Measurements from ENCODE around the gene ANTXR1.

Gene ANTXR1

DNA sequence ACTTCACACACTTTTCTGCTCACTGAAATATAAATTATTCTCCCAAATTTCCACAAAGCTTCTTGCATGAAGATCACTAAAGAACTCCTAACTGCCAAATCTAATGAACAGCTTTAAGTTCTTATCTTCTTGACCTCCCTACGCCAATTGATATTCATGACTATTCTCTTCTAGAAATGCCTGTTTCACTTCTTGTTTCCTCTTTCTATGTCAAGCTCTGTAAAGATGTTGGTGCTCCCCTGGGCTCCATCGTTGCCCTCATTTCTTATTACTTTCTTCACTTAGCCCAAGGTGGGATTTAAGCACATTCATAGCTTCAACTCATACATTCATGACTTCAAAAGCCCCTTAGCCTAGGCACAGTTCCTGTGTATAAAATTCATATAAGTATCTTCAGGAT, 9.2 kb upstream of the ANTXR1 start:
- no peak overlapping the region for H3K4me3 ChIP-seq (ENCODE audit: low read depth in 1 of 2, low read length in 2 of 2)
- H4K20me1 ChIP-seq (ENCODE audit: insufficient read depth, low read length), result no peaks in the 10 kb centered on the region
- no peak overlapping the region for H3K27ac ChIP-seq (ENCODE audit: low read length)
- no peaks in the 10 kb centered on the region for H3K79me2 ChIP-seq (ENCODE audit: insufficient read depth, low read length)
- DNase-seq (no peak), ATAC-seq (ENCODE audit: insufficient read depth, low read depth) (no peak)
- H3K4me1 ChIP-seq (ENCODE audit: insufficient read depth, low read length), result no peaks in the 10 kb centered on the region
- no peaks in the 10 kb centered on the region for H3K36me3 ChIP-seq (ENCODE audit: insufficient read depth, low read length)
- TF ChIP-seq EZH2 (IDR thresholded peaks at IDR 0.05; ENCODE audit: borderline replicate concordance, low read depth, low read length, severe bottlenecking), result no peak
- TF ChIP-seq, protein P1, sequence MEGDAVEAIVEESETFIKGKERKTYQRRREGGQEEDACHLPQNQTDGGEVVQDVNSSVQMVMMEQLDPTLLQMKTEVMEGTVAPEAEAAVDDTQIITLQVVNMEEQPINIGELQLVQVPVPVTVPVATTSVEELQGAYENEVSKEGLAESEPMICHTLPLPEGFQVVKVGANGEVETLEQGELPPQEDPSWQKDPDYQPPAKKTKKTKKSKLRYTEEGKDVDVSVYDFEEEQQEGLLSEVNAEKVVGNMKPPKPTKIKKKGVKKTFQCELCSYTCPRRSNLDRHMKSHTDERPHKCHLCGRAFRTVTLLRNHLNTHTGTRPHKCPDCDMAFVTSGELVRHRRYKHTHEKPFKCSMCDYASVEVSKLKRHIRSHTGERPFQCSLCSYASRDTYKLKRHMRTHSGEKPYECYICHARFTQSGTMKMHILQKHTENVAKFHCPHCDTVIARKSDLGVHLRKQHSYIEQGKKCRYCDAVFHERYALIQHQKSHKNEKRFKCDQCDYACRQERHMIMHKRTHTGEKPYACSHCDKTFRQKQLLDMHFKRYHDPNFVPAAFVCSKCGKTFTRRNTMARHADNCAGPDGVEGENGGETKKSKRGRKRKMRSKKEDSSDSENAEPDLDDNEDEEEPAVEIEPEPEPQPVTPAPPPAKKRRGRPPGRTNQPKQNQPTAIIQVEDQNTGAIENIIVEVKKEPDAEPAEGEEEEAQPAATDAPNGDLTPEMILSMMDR (IDR thresholded peaks at IDR 0.05; ENCODE audit: borderline replicate concordance, extremely low read depth, low read length, poor library complexity, severe bottlenecking), result no peak
- no peak overlapping the region for H3K4me2 ChIP-seq (ENCODE audit: insufficient read depth, low read length)
- H3K27me3 ChIP-seq (ENCODE audit: insufficient read depth, low read length, poor library complexity), result peaks cover 2% of the 10 kb centered on the region
- H3K9me3 ChIP-seq (ENCODE audit: insufficient read depth, low read length, severe bottlenecking), result no peaks in the 10 kb centered on the region
- H3K9ac ChIP-seq (ENCODE audit: low read depth, low read length), result no peak overlapping the region
- no peak overlapping the region for H2AFZ ChIP-seq (ENCODE audit: low read depth, low read length)

DNA sequence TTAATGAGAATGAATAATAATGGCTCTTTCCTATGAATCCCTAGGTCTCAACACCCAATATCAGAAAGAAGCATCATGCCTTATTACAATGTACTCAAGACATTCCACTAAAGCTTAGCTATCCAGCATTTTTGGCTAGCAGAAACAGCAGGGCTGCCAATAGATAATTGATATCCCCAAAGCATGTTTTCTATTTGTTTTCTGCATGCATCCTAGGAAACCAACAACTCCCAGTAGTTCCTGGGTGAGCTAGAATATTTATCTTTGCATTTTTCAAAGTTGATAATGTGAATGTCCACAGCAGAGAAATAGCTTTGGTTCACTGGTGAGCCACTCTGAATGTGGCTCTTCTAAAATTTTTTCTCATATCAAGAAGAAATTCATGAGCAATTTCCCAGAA, 5.8 kb upstream of the ANTXR1 start:
- Histone ChIP-seq H3K9ac (ENCODE audit: low read depth, low read length) (no peak overlapping the region), H3K36me3 (ENCODE audit: insufficient read depth, low read length) (no peaks in the 10 kb centered on the region), H3K27me3 (ENCODE audit: insufficient read depth, low read length, poor library complexity) (no peaks in the 10 kb centered on the region), H3K27ac (ENCODE audit: low read length) (no peak overlapping the region), H2AFZ (ENCODE audit: low read depth, low read length) (no peak overlapping the region), H3K79me2 (ENCODE audit: insufficient read depth, low read length) (no peaks in the 10 kb centered on the region), H3K9me3 (ENCODE audit: insufficient read depth, low read length, severe bottlenecking) (no peaks in the 10 kb centered on the region), H3K4me3 (ENCODE audit: low read depth in 1 of 2, low read length in 2 of 2) (no peak overlapping the region), H4K20me1 (ENCODE audit: insufficient read depth, low read length) (no peaks in the 10 kb centered on the region), H3K4me1 (ENCODE audit: insufficient read depth, low read length) (no peaks in the 10 kb centered on the region), H3K4me2 (ENCODE audit: insufficient read depth, low read length) (no peak overlapping the region)
- no peak for DNase-seq
- no peak for ATAC-seq (ENCODE audit: insufficient read depth, low read depth)
- TF ChIP-seq EZH2 (IDR thresholded peaks at IDR 0.05; ENCODE audit: borderline replicate concordance, low read depth, low read length, severe bottlenecking), result no peak
- TF ChIP-seq, protein P1 (IDR thresholded peaks at IDR 0.05; ENCODE audit: borderline replicate concordance, extremely low read depth, low read length, poor library complexity, severe bottlenecking), result no peak

DNA sequence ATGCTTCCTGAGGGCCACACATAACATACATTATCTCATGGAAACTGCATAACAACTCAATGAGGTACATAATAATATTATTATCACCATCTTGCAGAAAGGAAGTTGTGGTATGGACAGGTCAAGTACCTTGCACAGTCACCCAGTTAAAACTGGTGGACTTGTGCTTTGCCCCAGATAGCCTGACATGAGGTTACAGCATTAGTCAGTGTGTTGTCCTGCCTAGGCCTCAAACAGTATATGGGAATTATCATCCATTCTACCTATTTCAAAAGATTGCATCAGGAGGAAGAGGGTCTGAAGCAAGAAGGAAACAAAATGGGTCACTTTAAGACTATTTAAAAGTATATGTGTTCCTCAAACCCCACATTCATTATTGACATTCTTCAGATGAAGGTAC, 5.4 kb upstream of the ANTXR1 start:
- ATAC-seq (ENCODE audit: insufficient read depth, low read depth) (no peak), DNase-seq (no peak)
- Histone ChIP-seq H4K20me1 (ENCODE audit: insufficient read depth, low read length) (no peaks in the 10 kb centered on the region), H3K4me2 (ENCODE audit: insufficient read depth, low read length) (no peak overlapping the region), H2AFZ (ENCODE audit: low read depth, low read length) (no peak overlapping the region), H3K27ac (ENCODE audit: low read length) (no peak overlapping the region), H3K4me3 (ENCODE audit: low read depth in 1 of 2, low read length in 2 of 2) (no peak overlapping the region), H3K27me3 (ENCODE audit: insufficient read depth, low read length, poor library complexity) (peaks cover 3% of the 10 kb centered on the region), H3K79me2 (ENCODE audit: insufficient read depth, low read length) (no peaks in the 10 kb centered on the region), H3K36me3 (ENCODE audit: insufficient read depth, low read length) (no peaks in the 10 kb centered on the region), H3K9me3 (ENCODE audit: insufficient read depth, low read length, severe bottlenecking) (no peaks in the 10 kb centered on the region), H3K4me1 (ENCODE audit: insufficient read depth, low read length) (peaks cover 3% of the 10 kb centered on the region), H3K9ac (ENCODE audit: low read depth, low read length) (no peak overlapping the region)
- TF ChIP-seq EZH2 (IDR thresholded peaks at IDR 0.05; ENCODE audit: borderline replicate concordance, low read depth, low read length, severe bottlenecking), result no peak
- TF ChIP-seq, protein P1 (IDR thresholded peaks at IDR 0.05; ENCODE audit: borderline replicate concordance, extremely low read depth, low read length, poor library complexity, severe bottlenecking), result no peak

Data from DND-41 (cell line).